ENCODE results near the gene FAM168A. TPM values are rescaled to one million over a fixed set of nuclear protein-coding genes. Genes with fewer than 3 reads are reported as not detected.

Gene FAM168A
- total RNA-seq, 1 donor from 2014 or later: 23.1 TPM

DNA sequence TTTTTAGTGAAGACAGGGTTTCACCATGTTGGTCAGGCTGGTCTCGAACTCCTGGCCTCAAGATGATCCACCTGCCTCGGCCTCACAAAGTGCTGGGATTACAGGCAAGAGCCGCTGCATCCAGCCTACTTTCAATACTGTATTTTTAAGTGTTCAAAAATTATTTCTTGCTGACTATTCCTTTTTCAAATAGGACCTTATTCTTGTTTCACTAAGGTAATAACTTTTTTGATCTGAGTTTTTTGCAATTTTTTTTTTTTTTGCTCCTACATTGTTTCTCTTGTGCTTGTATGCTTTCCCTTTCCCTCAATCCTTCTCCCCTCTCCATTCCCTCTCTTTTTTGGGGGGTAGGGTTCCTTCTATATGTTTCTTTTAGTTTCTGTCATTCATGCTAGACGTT is 73.1 kb downstream of the FAM168A start:
- intact Hi-C loops (cut with micrococcal nuclease): no loop called here

DNA sequence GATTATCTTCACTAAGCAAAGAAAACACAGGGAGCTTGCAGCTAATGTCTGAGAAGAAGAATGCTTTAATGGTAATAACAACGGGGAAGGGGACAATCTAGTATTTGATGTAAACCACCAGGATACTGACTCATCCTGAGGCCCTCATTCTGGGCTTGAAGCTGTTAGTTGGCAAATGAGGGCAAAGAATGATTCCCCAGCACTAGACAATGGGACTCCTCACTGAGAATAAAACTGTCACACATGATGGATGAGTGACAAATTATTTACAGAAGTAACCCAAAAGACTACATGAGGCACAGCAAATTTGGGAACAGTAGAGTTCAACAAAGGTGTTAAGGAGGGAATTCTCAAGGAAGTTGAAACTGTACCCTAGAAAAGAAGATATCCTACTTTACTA is 76.3 kb downstream of the FAM168A start:
- intact Hi-C loops (cut with micrococcal nuclease): no loop called here

- intact Hi-C loops (cut with micrococcal nuclease): no loop called here
Measured at GRCh38 chr11:73520353-73521061, 77.4 kb downstream of the FAM168A start.

DNA sequence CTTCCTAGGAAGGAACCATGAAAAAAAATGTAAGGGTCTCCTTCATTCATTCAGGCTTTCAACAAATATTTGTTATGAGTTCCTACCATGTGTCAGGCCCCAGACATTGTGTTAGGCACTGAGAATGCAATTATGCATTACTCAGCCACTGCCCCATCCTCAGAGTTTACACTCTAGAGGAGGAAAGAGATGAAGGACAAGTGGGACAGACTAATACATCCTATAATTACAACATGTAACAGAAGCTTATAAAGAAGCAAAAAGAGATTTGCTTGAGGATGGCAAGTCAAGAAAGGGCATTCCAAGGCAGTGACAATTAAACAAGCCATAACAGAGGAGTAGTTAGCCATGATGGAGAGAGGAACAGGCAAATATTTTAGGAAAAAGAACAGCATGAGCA is 78.6 kb downstream of the FAM168A start:
- intact Hi-C loops (cut with micrococcal nuclease): no loop called here

DNA sequence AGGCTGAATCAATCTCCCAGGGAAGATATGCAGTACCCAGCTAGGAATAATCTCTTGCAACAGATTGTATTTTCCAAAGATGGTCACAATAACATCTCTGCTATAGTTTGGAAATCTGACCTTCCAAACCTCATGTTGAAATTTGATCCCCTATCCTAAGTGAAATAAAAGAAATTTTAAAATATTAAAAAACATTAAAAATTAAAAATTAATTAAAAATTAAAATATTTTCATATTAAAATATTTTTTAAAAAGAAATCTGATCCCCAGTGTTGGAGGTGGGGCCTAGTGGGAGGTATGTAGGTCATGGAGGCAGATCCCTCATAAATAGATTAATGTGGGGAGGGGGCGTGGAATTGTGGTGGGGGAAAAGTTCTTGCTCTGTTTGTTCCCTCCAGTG is 79.7 kb downstream of the FAM168A start:
- intact Hi-C loops (cut with micrococcal nuclease): no loop called here

DNA sequence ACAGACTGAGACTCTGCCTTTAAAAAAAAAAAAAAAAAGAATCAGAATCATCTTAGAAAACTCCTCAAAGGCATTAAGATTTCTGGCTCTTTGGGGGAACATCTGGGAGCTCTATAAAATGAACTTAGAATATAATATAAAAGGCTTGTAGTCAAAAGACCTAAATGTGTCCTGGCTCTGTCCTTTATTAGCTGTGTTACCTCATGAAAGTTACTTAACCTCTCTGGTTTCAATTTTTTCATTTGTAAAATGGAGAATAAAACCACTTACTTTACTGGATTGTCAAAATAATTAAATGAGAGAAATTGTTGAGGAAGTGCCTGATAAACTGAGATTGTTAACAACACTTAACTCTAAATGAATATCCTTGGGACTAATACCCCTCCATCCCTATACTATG is 81.8 kb downstream of the FAM168A start:
- intact Hi-C loops (cut with micrococcal nuclease): no loop called here

DNA sequence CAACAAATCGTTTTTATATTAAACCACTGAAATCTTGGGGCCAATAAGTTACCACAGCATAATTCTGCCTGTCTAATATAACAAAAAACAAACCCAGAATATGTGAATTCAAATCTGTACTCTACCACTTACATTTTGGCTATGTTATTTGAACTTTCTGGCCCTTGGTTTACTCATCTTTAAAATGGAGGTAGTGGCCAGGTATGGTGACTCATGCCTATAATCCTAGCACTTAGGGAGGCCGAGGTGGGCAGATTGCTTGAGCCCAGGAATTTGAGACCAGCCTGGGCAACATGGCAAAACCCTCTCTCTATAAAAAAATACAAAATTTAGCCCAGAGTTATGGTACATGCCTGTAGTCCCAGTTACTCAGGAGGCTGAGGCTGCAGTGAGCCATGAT is 84.2 kb downstream of the FAM168A start:
- intact Hi-C loops (cut with micrococcal nuclease): no loop called here

DNA sequence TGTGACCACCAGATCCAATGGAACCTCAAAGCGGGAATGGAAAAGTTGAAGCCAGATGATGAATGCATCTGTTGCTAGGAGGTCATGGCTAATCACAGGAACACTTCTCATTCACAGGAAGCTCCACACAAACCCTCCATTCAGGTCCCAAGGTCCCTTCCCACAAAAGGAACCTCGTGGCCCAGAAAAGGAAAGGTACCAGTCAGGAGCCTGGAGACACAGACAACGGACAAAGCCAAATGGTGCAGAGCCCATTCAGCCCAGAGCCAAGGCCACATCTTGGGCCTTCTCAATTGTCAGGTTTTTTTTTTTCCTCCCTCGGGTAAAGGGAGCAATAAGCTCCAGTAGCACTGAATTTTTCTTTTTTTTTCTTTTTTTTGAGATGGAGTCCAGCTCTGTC is 87.0 kb downstream of the FAM168A start:
- intact Hi-C loops (cut with micrococcal nuclease): no loop called here

DNA sequence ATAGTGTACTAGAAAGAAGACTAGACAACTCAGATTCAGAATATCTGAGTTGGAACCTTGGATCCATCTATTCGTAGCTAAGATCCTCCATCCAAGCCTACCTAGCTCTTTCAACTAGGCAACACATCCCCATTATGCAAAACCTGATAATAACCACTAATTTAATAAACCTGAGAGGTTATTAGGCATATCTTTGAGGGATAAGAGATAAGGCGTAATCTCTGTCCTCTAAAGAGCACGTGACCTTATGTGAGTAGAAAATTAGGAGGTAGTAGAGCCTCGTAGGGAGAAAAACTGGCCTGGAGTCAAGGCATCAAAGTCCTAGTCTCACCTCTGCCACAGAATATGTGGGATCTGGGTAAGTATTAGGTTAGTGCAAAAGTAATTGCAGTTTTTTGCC is 87.8 kb downstream of the FAM168A start:
- intact Hi-C loops (cut with micrococcal nuclease): no loop called here

DNA sequence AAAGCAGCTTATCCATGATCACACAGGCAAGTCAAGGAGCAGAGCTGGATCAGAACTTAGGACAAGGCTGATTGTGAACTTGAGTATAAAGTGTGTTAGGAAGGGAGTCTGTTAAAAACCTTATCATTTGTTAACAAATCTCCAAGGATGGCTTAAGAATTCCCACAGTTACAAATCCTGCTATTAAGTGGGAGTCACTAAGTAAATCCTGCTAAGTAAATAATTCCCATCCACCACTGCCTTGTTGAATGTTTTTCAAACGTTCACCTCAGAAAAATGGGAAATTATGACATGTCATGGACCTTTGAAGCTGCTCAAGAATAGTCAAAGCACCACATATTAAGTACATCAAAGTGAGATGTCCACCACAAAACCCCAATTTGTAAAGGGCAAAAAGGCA is 88.7 kb downstream of the FAM168A start:
- intact Hi-C loops (cut with micrococcal nuclease): no loop called here

- intact Hi-C loops (cut with micrococcal nuclease): no loop called here
Measured at GRCh38 chr11:73508243-73509176, 89.4 kb downstream of the FAM168A start.

GRCh38 chr11:73507086-73507485 is 90.8 kb downstream of the FAM168A start:
- intact Hi-C loops (cut with micrococcal nuclease): no loop called here

DNA sequence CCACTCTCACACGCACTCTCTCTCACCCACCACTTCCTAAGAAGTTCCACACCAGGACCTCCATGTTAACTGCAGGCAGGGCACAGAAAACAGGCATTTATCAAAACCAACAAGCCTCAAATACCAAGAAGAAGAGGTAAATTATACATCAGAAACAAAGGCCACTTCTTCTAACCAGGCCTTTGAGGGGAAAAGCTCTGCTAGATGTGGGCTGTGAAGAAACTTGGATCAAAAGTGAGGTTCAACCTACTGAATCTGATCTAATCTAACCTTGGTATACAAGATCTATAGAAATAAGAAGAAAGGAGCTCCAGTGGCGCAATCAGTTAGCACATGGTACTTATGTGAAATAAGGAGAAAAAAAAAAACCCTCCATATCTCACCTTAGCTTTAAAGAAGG is 91.9 kb downstream of the FAM168A start:
- intact Hi-C loops (cut with micrococcal nuclease): no loop called here

- intact Hi-C loops (cut with micrococcal nuclease): no loop called here
Measured at GRCh38 chr11:73498343-73498742, 99.6 kb downstream of the FAM168A start.

DNA sequence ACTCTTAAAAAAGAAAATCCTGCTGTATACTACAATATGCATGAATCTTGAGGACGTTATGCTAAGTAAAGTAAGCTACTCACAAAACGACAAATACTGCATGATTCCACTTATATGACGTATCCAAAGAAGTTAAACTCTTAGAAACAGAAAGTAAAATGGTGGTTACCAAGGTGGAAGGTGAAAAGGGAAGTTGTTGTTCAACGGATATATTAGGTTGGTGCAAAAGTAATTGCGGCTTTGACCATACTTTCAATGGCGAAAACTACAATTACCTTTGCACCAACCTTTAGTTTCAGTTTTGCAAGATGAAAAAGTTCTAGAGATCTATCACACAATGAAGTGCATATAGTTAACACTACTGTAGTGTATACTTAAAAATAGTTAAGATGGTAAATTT is 101.8 kb downstream of the FAM168A start:
- intact Hi-C loops (cut with micrococcal nuclease): no loop called here

DNA sequence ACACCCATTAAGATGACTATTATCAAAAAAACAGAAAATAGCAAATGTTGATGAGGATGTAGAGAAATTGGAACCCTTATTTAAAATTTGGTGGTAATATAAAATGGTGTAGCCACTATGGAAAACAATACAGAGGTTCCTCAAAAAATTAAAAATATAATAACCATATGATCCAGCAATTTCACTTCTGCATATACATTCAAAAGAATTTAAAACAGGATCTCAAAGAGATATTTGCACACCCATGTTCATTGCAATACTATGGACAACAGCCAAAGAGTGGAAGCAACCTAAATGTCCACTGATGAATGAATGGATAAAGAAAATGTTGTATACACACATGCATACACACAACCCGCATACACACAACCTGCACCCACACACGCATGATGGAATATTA is 102.2 kb downstream of the FAM168A start:
- intact Hi-C loops (cut with micrococcal nuclease): no loop called here

DNA sequence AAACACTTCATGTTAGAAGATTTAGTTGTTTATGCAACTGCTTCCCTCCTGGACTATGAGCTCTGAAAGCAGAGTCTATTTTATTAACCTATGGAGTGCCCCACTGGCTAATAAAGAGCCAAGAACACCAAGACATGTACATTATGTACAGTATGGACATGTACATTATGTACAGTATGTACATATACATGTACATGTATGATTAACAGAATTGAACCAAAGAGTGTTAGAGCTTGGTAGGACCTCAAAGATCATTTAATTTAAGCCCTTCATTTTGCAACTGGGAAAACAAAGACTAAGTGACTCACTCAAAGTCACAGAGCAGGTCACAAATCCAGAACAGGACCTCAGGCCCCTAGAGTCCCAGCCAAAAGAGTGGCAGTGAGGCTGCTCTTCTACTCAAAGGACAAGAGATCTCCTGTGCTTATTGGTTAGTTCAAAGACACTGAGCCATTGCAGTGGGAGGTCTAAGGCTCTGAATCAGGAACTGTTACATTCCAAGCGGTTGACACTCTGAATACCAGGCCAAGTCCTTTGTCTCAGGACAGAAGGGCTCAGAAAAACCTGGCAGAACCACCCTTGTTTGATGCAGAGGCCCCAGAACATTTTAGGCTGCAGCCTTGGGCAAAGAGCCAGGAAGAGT is 103.8 kb downstream of the FAM168A start:
- intact Hi-C loops (cut with micrococcal nuclease): no loop called here

DNA sequence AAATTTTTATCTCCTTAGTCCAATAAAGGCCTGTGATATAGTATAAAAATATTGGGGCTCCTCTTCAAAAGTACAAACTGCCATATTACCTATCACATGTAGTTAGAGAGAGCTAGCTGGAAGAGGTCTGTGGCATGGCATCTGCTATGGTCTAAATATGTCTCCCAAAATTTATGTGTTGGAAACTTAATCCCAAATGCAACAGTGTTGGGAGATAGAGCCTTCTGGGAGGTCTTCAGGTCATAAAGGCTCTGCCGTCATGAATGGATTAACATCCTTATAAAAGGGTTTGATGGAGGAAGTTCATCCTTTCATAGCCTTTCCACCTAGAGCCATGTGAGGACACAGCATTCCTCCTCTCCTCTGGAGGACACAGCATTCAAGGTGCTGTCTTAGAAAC is 116.3 kb downstream of the FAM168A start:
- intact Hi-C loops (cut with micrococcal nuclease): no loop called here

GRCh38 chr11:73480677-73481076 is 117.2 kb downstream of the FAM168A start:
- intact Hi-C loops (cut with micrococcal nuclease): no loop called here

GRCh38 chr11:73478737-73479347 is 119.1 kb downstream of the FAM168A start:
- intact Hi-C loops (cut with micrococcal nuclease): no loop called here

GRCh38 chr11:73477518-73477917 is 120.4 kb downstream of the FAM168A start:
- intact Hi-C loops (cut with micrococcal nuclease): no loop called here

Measured in T-helper 2 cell treated with Interferon-gamma antibody and Interleukin-4, amounts not matched to agents 100 ng/mL and 5 ng/mL, for 36 hours (primary cell).